GM06990 (cell line): Measurements from ENCODE around the gene PGD.
"Not testable (repeated sequence)": the region's sequence is repeated elsewhere in the genome, so short reads cannot be mapped to it uniquely, and the experiment has no call there.

Experiments
- DNase-seq: peaks from one replicate; pipeline ENCODE4 v3.0.0-alpha.2; 2011; ENCODE audit not compliant: insufficient read length; ENCODE audit errors: extremely low read depth
- H3K27me3 ChIP-seq: replicated peaks from 2 replicates; pipeline ENCODE4 v1.6.0; 2011; ENCODE audit warnings: low read length; ENCODE audit not compliant: control insufficient read depth, insufficient read depth
- H3K36me3 ChIP-seq: 2 replicates; pipeline ENCODE4 v1.5.1; 2011; ENCODE audit warnings: low read length; ENCODE audit not compliant: control insufficient read depth, insufficient read depth
- H3K4me3 ChIP-seq: replicated peaks from 2 replicates; pipeline ENCODE4 v1.5.1; 2011; ENCODE audit warnings: low read depth, mild to moderate bottlenecking, control low read depth, low read length
- CTCF ChIP-seq: IDR thresholded peaks from 2 replicates; pipeline ENCODE4 v1.5.1; 2011; ENCODE audit warnings: low read length, control low read depth, mild to moderate bottlenecking, inconsistent platforms; ENCODE audit not compliant: insufficient read depth, poor library complexity, severe bottlenecking

Gene PGD

GRCh38 chr1:10419351-10419750 lies 20.5 kb downstream of the PGD start:
- no peak overlapping the region for H3K4me3 ChIP-seq
- H3K36me3 ChIP-seq: peaks cover 24% of the 10 kb centered on the region
- no peaks in the 10 kb centered on the region for H3K27me3 ChIP-seq
- TF ChIP-seq CTCF: no peak
- no peak for DNase-seq

- DNase-seq: no peak
- no peak overlapping the region for H3K4me3 ChIP-seq
- no peaks in the 10 kb centered on the region for H3K27me3 ChIP-seq
- H3K36me3 ChIP-seq: peaks cover 15% of the 10 kb centered on the region
- no peak for TF ChIP-seq CTCF
Measured at GRCh38 chr1:10421637-10422036, 22.8 kb downstream of the PGD start.

GRCh38 chr1:10424034-10424433 lies 25.2 kb downstream of the PGD start:
- peaks cover 8% of the 10 kb centered on the region for H3K36me3 ChIP-seq
- H3K27me3 ChIP-seq: no peaks in the 10 kb centered on the region
- TF ChIP-seq CTCF: no peak
- DNase-seq: no peak
- H3K4me3 ChIP-seq: no peak overlapping the region

- Histone ChIP-seq H3K36me3 (peaks cover 4% of the 10 kb centered on the region), H3K4me3 (no peak overlapping the region), H3K27me3 (no peaks in the 10 kb centered on the region)
- DNase-seq: no peak
- no peak for TF ChIP-seq CTCF
Measured at GRCh38 chr1:10424651-10425050, 25.8 kb downstream of the PGD start.

- not testable (repeated sequence) for H3K36me3 ChIP-seq, H3K4me3 ChIP-seq, DNase-seq, H3K27me3 ChIP-seq
Measured at GRCh38 chr1:10425826-10426534, 27.1 kb downstream of the PGD start.

GRCh38 chr1:10426535-10426848 lies 27.6 kb downstream of the PGD start:
- not testable (repeated sequence) for H3K4me3 ChIP-seq, DNase-seq, H3K36me3 ChIP-seq, H3K27me3 ChIP-seq

GRCh38 chr1:10428984-10429383 lies 30.1 kb downstream of the PGD start:
- no peaks in the 10 kb centered on the region for H3K27me3 ChIP-seq
- H3K36me3 ChIP-seq: no peaks in the 10 kb centered on the region
- TF ChIP-seq CTCF: no peak
- DNase-seq: no peak
- no peak overlapping the region for H3K4me3 ChIP-seq
